Measurements from ENCODE around the gene CABLES1. TPM values are rescaled to one million over a fixed set of nuclear protein-coding genes. Genes with fewer than 3 reads are reported as not detected.
"Not testable (repeated sequence)": the region's sequence is repeated elsewhere in the genome, so short reads cannot be mapped to it uniquely, and the experiment has no call there.

CABLES1 gene
- total RNA-seq, 1 donor from 2014 or later, result 69.3 TPM

- no peak for DNase-seq (ENCODE audit: extremely low read depth, low read depth, low spot score)
Measured at GRCh38 chr18:23141104-23141999, 6.1 kb downstream of the CABLES1 start.

DNA sequence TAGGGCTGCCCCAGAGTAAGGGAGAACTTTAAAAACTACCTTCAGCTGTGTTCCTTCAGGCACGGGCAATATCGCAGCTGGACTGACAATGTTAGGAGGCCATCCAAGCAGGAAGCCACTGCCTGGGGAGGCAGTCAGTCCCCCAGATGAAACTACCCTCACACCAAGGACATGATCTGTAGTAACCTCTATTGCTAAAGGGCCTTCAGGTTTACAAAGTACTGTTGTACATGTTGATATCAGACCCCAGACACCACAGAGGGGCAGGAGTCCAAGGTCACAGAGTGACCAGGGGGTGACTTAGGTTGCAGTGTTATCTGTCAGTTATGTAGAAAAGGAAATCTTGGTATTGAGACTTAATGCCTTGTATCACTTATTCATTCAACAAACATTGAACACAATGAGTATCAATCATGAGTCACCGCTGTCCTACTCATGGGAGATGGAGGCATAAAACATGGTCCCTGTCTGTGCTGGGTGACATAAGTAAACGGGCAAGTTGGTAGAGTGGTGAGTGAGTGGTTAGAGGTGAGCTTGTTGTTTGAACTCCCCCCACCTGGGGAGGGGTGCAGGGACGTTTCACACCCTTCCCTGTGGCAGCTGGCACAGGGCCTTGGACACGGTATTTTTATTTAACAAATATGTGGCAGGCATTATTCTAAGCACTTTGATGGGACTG lies 7.1 kb downstream of the CABLES1 start:
- no peak for DNase-seq (ENCODE audit: extremely low read depth, low read depth, low spot score)

- no peak for DNase-seq (ENCODE audit: extremely low read depth, low read depth, low spot score)
Measured at GRCh38 chr18:23143016-23143814, 7.9 kb downstream of the CABLES1 start.

DNA sequence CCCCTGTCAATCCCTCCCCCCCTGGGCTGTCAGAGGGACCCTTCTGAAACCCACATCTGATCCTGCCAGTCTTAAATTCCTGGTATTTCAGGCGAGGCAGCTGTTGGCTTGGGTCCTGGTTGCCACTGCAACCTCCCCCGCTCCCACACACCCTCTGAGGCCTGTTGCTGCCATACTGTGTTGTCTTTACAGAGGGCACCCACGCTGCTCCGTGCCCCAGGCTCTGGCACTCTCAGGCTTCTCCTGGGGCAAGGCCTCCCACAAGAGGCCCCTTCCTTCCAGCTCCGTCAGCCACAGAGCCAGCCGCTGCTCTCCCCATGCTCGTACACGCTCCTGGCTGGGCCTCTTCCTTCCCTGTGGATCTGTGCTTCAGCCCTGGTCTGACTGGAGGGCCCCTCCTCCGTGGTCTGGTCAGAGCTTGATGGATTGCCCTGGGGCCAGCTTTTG lies 8.6 kb downstream of the CABLES1 start:
- DNase-seq (ENCODE audit: extremely low read depth, low read depth, low spot score), result no peak

DNA sequence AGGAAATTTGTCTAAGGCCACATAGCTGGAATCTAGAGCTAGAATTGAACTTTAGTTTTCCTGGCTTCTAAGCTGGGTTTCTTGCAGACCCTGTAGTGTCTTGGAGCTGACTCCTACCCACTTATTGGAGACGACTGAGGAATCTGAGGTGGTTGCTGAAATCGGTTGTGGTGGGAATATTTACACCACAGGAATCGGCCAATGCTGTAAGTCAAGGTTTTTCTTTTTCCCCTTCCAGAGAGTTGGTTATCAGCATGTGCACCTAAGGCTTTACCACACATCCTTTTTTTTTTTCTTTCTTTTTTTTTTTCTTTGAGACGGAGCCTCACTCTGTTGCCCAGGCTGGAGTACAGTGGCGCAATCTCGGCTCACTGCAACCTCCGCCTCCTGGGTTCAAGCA lies 9.4 kb downstream of the CABLES1 start:
- no peak for DNase-seq (ENCODE audit: extremely low read depth, low read depth, low spot score)

GRCh38 chr18:23145621-23146020 lies 10.3 kb downstream of the CABLES1 start:
- DNase-seq (ENCODE audit: extremely low read depth, low read depth, low spot score), result no peak

DNA sequence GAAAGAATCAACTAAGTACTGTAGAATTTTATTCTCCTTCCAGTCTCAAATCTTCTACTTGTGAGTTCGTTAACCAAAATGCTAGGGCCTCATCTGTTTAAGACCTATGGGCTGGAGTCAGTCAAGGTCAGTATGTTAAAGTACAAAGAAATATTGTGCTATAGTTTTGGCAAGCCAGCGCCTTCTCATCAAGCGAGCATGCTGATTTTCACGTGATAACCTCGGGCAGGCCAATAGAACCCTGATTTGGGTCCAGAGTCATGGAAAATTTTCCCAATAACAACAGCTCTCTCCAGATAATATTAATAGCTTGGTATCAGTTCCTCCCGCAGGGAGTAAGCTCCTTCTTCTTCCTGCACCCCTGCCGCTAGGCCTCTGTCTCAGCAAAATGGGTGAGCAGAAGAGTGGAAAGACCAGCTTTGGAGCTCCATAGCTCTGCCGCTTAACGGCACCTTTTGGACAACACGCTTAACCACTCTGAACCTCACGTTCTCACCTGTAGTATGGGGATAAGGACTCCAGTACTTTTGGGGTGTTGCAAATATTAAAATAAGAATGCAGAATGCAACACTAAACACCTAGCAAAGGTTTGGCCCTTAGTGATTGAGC lies 11.7 kb downstream of the CABLES1 start:
- DNase-seq (ENCODE audit: extremely low read depth, low read depth, low spot score), result no peak

DNA sequence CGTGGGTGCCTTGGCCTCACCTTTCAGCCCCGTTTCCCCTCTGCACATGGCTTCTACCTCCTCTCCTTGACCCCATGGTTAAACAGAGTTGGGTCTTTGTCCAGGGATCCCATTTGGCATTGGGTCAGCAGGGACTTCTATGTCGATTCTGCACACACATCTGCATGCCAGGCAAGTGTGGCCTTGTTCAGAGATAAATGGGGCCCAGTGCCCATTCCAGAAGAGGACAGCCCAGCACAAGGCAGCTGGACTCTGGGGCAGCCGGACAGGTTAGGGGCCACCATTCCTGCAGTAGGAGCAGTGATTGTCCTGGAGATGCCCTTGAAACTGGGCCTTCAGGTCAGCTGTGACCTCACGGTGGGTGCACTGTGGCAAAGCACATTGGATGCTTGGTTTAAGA lies 13.1 kb downstream of the CABLES1 start:
- DNase-seq (ENCODE audit: extremely low read depth, low read depth, low spot score), result no peak

GRCh38 chr18:23149570-23149969 lies 14.3 kb downstream of the CABLES1 start:
- no peak for DNase-seq (ENCODE audit: extremely low read depth, low read depth, low spot score)

GRCh38 chr18:23151414-23152099 lies 16.3 kb downstream of the CABLES1 start:
- DNase-seq (ENCODE audit: extremely low read depth, low read depth, low spot score), result no peak

DNA sequence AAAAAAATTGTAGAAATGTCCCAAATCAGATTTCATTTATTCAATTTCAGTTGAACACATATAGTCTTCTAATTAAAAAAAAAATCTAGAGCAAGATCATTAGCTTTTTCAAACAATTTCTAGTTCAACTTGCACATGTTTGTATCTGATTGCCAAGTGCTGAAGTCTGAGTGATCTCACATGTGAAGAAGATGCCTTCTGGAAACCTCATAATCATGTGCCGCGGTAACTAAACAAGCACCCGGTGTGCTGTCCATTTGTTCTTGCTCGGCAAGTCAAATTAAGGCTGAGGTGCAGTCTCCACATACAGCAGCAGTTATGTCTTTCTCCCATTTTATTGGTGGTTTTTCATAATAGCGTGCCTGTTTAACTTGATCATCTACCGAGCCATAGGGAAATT lies 18.7 kb downstream of the CABLES1 start:
- DNase-seq (ENCODE audit: extremely low read depth, low read depth, low spot score), result no peak

GRCh38 chr18:23154823-23155500 lies 19.7 kb downstream of the CABLES1 start:
- DNase-seq (ENCODE audit: extremely low read depth, low read depth, low spot score), result no peak

DNA sequence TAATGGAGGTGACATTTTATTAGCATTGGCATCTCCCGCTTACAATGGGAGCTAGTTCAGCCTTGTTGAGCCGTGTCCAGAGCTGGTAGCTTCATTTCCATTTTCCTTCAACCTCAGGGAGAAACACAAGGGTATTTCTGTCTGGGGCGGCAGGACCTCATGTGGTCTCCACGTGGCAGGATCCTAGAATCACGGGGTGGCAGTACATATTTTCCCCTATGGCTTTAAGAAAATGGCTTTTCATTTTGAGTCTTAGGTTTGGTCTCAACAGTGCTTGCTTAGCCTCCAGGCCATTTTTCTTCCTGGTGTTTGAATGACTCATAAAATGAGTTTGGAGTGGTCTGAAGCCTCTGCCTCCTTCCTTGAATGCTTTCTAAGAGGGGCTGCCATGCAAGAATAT lies 20.3 kb downstream of the CABLES1 start:
- DNase-seq (ENCODE audit: extremely low read depth, low read depth, low spot score), result no peak

- no peak for DNase-seq (ENCODE audit: extremely low read depth, low read depth, low spot score)
Measured at GRCh38 chr18:23156134-23156533, 20.8 kb downstream of the CABLES1 start.

DNA sequence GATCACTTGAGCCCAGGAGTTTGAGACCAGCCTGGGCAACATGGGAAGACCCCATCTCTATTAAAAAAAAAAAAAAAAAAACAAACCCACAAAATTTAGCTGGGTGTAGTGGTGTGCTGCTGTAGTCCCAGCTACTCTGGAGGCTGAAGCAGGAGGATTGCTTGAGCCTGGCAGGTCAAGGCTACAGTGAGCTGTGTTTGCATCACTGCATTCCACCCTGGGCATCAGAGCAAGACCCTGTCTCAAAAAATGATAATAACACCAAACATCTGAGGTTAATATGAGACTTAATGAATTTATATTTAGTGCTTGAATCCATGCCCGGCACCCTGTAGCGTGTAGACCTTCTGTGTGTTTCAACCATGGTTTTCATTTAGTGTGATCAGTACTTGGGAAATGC lies 22.8 kb downstream of the CABLES1 start:
- DNase-seq (ENCODE audit: extremely low read depth, low read depth, low spot score), result no peak

GRCh38 chr18:23158884-23159283 lies 23.6 kb downstream of the CABLES1 start:
- DNase-seq (ENCODE audit: extremely low read depth, low read depth, low spot score), result not testable (repeated sequence)

- DNase-seq (ENCODE audit: extremely low read depth, low read depth, low spot score), result no peak
Measured at GRCh38 chr18:23159344-23159743, 24.1 kb downstream of the CABLES1 start.

- no peak for DNase-seq (ENCODE audit: extremely low read depth, low read depth, low spot score)
Measured at GRCh38 chr18:23162473-23162872, 27.2 kb downstream of the CABLES1 start.

DNA sequence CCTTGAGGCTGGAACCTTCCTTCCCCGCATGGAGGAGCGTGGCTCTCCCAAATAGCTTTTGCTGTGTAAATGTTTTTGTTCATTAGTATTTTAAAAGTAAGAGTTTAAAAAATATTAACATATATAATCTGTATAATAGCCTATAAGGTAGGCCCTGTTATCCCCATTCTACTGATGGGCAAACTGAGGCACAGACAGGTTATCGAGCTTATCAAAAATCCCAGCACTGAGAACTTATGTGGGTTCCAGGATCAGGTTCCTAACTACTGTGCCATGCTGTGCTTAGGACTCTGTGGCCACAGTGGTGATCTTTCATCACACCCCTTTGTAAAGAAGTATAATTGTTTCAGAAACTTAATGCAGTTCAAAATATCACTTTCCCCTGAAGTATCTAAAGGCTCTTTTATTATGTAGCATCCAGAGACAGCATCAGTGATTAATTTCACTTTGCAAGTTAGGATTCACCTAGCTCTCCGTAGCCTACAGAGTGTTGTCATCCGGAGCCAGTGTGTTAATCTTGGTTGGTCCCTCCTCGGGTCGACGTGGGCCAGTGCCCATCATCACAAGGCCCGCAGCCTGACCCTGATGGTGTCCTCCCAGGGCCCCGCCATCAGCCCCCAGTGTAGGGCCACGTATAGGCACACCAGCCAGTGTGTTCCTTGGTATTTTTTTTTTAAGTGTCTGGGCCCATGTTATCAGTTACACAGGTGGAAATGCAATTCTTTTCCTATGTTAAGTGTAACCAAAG lies 28.7 kb downstream of the CABLES1 start:
- DNase-seq (ENCODE audit: extremely low read depth, low read depth, low spot score), result no peak

Data from glomerular endothelial cell (primary cell).